T-helper 2 cell treated with Interferon-gamma antibody and Interleukin-4, amounts not matched to agents 5 μg/mL and 100 μg/mL, for 36 hours (primary cell): Measurements from ENCODE around the gene TTC28.

Experiments
- DNase-seq: peaks from one replicate; pipeline ENCODE4 v3.0.0; 2021; ENCODE audit warnings: low spot score
- H3K27ac Mint-ChIP-seq: one replicate; pipeline ENCODE4 v1.8.0; 2021; ENCODE audit warnings: mild to moderate bottlenecking, mixed read lengths
- H3K27me3 Mint-ChIP-seq: one replicate; pipeline ENCODE4 v1.8.0; 2021; ENCODE audit warnings: low read depth, mixed read lengths
- H3K36me3 Mint-ChIP-seq: one replicate; pipeline ENCODE4 v1.8.0; 2021; ENCODE audit warnings: low read depth, mixed read lengths
- H3K4me1 Mint-ChIP-seq: one replicate; pipeline ENCODE4 v1.8.0; 2021; ENCODE audit warnings: low read depth, mixed read lengths
- H3K4me3 Mint-ChIP-seq: one replicate; pipeline ENCODE4 v1.8.0; 2022; ENCODE audit warnings: mild to moderate bottlenecking, moderate library complexity, mixed read lengths
- H3K9me3 Mint-ChIP-seq: one replicate; pipeline ENCODE4 v1.8.0; 2021; ENCODE audit warnings: mixed read lengths

Gene TTC28

GRCh38 chr22:28435140-28435768 is 244.4 kb downstream of the TTC28 start:
- H3K36me3 Mint-ChIP-seq: no peaks in the 10 kb centered on the region
- H3K9me3 Mint-ChIP-seq: no peaks in the 10 kb centered on the region
- DNase-seq: no peak
- H3K4me1 Mint-ChIP-seq: peaks cover 2% of the 10 kb centered on the region
- no peak overlapping the region for H3K4me3 Mint-ChIP-seq
- no peak overlapping the region for H3K27ac Mint-ChIP-seq
- no peaks in the 10 kb centered on the region for H3K27me3 Mint-ChIP-seq

DNA sequence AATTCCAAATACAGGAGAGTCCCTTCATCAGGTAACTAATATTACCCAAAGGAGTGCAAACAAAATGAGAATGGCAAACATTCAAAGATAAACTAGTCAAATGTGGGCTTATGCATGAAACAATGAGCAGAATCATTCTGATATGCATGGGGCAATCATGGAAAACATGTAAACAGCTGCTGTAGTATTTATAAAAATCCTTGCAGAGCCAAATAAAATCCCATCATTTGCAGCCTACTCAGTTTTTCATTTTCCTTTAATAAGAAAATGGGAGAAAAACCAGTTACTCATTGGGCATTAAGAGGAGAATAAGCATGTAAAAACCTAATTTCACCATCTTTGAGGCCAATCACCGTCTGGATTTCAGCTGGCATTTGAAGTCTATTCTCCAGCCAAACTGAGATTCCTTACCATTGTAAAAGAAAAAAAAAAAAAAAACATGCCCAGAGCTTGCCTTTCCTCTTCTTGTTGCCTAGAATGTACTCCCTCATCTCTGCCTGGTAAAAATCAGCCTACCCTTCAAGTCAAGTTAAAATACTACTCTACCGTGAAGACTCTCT is 249.1 kb downstream of the TTC28 start:
- H3K9me3 Mint-ChIP-seq: no peaks in the 10 kb centered on the region
- H3K36me3 Mint-ChIP-seq: no peaks in the 10 kb centered on the region

DNA sequence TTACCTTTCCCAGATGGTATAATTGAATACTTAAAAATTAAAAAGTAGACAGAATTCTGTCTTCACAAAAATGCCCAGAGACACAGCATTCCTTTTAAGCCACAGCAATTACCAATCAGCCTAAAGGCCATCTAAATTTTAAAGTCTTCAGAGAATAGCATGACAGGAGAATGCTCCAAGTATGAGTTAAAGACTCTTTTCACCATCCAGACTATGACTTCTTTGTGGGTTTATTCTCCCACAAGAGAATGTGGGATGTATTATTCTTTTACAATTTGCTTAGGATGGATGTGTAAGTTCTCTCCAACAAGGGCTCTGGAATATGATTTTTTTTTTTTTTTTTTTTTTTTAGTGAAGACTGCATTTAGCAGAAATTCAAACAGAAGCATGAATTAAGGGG is 249.9 kb downstream of the TTC28 start:
- no peak for DNase-seq
- Mint-ChIP-seq H3K27ac (no peak overlapping the region), H3K4me1 (no peaks in the 10 kb centered on the region), H3K27me3 (no peaks in the 10 kb centered on the region), H3K36me3 (no peaks in the 10 kb centered on the region), H3K9me3 (no peaks in the 10 kb centered on the region), H3K4me3 (no peak overlapping the region)

More for the DNA sequence above, 249.1 kb downstream of the TTC28 start:
- Mint-ChIP-seq H3K27me3 (no peaks in the 10 kb centered on the region), H3K4me3 (no peak overlapping the region), H3K27ac (no peak overlapping the region), H3K4me1 (no peaks in the 10 kb centered on the region)
- DNase-seq: no peak

DNA sequence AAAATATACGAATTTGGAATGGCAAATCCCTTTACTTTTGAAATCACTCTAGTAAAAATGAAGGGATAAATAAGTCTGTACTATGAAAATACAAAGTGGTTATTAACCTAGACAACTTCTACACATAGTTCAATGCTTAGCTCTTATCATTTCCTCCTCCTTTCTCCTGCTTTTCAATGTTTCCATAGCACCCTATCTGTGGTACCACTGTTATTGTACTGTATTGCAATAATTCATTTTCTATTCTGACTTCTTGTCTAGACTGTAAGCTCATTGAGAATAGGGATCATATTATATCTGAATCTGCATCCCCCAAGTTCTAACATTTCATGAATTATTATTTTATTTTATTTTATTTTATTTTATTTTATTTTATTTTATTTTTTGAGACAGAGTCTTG is 251.4 kb downstream of the TTC28 start:
- H3K27me3 Mint-ChIP-seq: no peaks in the 10 kb centered on the region
- no peak for DNase-seq
- H3K36me3 Mint-ChIP-seq: no peaks in the 10 kb centered on the region
- H3K4me1 Mint-ChIP-seq: no peaks in the 10 kb centered on the region
- H3K27ac Mint-ChIP-seq: no peak overlapping the region
- H3K4me3 Mint-ChIP-seq: no peak overlapping the region
- no peaks in the 10 kb centered on the region for H3K9me3 Mint-ChIP-seq

DNA sequence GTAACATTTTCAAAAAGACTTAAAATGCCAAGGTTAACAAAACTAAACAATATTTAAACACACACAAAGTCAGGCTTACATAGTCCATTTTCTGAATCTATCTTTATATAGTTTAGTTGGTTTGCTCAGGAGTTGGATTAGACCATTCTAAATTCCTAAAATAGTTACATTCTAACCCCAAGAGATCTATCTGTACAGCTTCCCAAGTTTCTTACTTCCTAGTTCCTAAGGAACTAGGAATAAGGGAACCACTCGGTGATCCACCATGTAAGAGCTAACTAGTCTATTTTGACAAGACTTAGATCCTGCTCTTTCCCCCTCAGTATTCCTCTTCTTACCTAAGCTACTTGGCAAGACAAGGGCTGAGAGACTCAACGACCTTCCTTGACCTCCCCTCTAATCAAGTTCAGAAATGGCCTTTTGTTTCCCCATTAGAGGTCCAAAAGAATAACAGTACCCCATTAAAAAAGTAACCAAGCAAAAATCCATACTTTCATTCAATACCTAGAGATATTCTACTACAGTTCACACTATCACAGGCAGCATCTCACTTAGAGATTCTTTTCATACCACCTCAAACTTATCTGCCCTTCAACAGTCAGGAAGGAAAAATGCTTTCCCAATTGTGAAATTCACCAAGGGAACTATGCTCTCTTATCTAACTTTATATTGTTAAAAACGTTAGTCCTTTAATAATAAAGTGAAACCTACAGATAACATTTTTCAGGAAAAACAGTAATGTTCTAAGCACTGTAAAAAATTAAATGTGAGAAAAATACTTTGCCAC is 253.1 kb downstream of the TTC28 start:
- no peak for DNase-seq
- Mint-ChIP-seq H3K36me3 (no peaks in the 10 kb centered on the region), H3K4me3 (no peak overlapping the region), H3K9me3 (no peaks in the 10 kb centered on the region), H3K27me3 (no peaks in the 10 kb centered on the region), H3K27ac (no peak overlapping the region), H3K4me1 (no peaks in the 10 kb centered on the region)

DNA sequence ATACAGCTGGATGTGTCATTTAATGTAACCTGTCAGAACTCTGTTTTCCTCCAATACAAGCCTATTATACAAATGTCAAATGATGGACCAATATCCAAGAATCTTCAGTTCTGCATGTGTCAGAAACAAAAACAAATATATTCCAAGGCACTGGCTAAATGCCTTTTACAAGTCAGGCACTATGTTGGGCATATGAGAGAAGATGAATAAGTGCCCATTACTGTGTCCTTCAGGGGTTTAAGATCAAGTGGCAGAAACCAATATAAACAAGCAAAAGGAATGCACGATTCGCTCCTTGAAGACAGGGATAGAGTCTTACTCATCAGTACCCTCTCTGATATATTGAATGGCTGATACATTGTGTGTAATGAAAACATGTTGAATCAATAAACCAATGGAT is 254.4 kb downstream of the TTC28 start:
- no peak overlapping the region for H3K27ac Mint-ChIP-seq
- no peaks in the 10 kb centered on the region for H3K9me3 Mint-ChIP-seq
- DNase-seq: no peak
- no peaks in the 10 kb centered on the region for H3K36me3 Mint-ChIP-seq
- no peaks in the 10 kb centered on the region for H3K27me3 Mint-ChIP-seq
- no peak overlapping the region for H3K4me3 Mint-ChIP-seq
- H3K4me1 Mint-ChIP-seq: no peaks in the 10 kb centered on the region

DNA sequence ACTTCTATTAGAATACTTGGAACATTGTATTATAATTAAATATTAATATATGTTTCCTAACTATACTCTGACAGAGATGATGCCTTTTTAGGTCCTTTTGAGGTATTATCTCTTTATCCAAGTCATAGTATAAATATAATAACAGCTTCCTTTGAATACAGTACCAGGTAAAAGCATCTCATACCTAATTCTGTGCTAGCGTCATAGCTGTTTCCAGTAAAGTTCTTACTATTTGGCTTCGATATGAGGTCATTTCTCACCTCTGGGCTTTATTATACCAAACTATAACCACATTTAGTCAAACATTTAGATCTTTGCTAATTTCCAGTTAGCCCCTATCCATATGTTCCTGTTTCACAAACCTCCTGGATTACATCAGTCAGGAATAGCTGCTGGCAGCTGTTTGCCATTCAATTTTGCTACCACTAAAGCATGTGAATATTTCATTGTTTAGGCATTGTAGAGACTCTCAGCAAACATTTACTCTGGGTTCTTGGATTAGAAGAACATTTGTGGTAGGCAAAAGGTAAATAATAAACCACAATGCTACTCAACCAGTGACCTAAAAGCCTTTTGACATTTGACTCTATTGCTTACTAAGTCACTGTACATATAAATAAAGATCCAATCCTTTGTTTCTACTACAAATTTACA is 255.1 kb downstream of the TTC28 start:
- DNase-seq: no peak
- no peak overlapping the region for H3K4me3 Mint-ChIP-seq

DNA sequence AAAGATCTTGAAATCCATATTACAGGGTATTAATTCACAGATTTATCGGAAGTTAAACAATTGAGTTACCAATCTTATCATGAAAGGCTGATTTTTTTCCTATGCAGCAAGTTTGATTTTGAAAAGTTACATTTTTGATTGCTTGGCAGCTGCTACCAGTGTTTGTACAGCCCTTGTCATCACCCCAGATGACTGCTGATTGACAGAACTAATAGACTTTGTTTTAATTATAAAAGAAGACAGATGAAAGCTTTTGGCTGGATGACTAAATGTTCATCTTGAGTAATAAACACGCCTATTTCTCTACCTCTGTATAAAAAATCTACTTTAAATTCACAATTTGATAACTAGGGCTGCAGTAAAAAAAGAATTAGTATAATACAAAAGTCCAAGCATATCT is 259.7 kb downstream of the TTC28 start:
- peaks cover 2% of the 10 kb centered on the region for H3K4me1 Mint-ChIP-seq
- no peak for DNase-seq
- H3K27me3 Mint-ChIP-seq: no peaks in the 10 kb centered on the region
- no peak overlapping the region for H3K27ac Mint-ChIP-seq
- no peaks in the 10 kb centered on the region for H3K9me3 Mint-ChIP-seq
- H3K36me3 Mint-ChIP-seq: no peaks in the 10 kb centered on the region
- no peak overlapping the region for H3K4me3 Mint-ChIP-seq

More for the DNA sequence above, 255.1 kb downstream of the TTC28 start:
- Mint-ChIP-seq H3K9me3 (no peaks in the 10 kb centered on the region), H3K27ac (no peak overlapping the region), H3K36me3 (no peaks in the 10 kb centered on the region), H3K27me3 (no peaks in the 10 kb centered on the region), H3K4me1 (no peaks in the 10 kb centered on the region)

DNA sequence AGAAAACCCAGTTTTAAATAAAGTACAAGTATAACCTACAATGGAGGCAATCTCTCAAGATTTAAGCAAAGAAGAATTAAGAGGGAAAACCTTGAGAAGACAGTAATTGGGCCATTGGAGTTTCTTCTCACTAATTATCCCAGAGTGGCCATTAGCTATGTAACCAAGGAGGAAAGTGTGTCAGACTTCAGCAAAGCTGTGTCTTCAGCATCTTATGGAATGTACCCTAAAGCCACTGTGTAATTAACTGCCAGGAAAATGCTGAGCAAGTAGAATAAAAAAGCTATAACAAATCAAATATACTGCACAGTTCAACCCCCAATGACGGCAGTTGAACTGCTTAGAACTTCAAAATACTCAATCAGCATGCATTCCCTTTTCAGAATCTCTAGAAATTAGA is 261.6 kb downstream of the TTC28 start:
- no peak overlapping the region for H3K27ac Mint-ChIP-seq
- H3K36me3 Mint-ChIP-seq: no peaks in the 10 kb centered on the region
- peaks cover 2% of the 10 kb centered on the region for H3K4me1 Mint-ChIP-seq
- H3K9me3 Mint-ChIP-seq: no peaks in the 10 kb centered on the region
- H3K27me3 Mint-ChIP-seq: no peaks in the 10 kb centered on the region
- no peak overlapping the region for H3K4me3 Mint-ChIP-seq
- DNase-seq: no peak

DNA sequence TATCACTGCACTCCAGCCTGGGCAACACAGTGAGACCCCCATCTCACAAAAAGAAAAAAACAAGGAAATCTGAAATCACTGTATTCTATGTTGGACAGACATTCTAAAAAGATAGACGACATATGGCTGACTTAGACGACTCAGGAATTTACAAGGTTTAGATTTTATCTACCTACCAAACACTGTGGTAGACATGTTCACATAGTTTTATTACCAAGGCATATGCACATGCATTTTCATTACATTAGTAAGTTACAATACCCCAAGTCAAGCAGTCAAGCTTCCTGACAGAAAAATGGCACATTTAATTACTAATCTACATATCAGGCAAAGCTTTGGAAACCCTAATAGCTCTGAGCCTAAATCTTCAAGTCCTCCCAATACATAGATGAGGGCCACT is 262.2 kb downstream of the TTC28 start:
- H3K27me3 Mint-ChIP-seq: no peaks in the 10 kb centered on the region

DNA sequence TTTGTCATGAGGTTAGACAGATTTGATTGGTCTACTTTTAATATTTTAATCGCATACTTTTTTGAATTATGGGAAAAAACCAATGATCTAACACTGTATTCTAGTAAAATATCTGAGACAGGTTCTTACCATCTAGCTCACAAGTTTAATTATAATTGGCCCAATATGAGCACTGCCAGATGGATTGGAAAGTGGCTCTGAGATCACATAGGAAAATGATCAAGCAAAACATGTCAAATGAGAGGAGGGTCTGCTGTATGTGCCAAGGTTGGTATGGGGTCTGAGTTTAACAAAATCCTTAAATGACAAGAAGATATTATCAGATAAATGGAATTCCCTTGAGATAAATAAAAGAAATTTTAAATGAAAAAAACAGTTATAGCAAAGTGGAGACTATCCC is 264.7 kb downstream of the TTC28 start:
- no peak for DNase-seq
- H3K4me1 Mint-ChIP-seq: peaks cover 5% of the 10 kb centered on the region
- no peak overlapping the region for H3K4me3 Mint-ChIP-seq
- no peaks in the 10 kb centered on the region for H3K36me3 Mint-ChIP-seq
- no peaks in the 10 kb centered on the region for H3K9me3 Mint-ChIP-seq
- H3K27me3 Mint-ChIP-seq: no peaks in the 10 kb centered on the region
- H3K27ac Mint-ChIP-seq: no peak overlapping the region

More for the DNA sequence above, 262.2 kb downstream of the TTC28 start:
- DNase-seq: no peak
- no peak overlapping the region for H3K4me3 Mint-ChIP-seq
- H3K36me3 Mint-ChIP-seq: no peaks in the 10 kb centered on the region
- peaks cover 2% of the 10 kb centered on the region for H3K4me1 Mint-ChIP-seq
- no peak overlapping the region for H3K27ac Mint-ChIP-seq
- H3K9me3 Mint-ChIP-seq: no peaks in the 10 kb centered on the region

DNA sequence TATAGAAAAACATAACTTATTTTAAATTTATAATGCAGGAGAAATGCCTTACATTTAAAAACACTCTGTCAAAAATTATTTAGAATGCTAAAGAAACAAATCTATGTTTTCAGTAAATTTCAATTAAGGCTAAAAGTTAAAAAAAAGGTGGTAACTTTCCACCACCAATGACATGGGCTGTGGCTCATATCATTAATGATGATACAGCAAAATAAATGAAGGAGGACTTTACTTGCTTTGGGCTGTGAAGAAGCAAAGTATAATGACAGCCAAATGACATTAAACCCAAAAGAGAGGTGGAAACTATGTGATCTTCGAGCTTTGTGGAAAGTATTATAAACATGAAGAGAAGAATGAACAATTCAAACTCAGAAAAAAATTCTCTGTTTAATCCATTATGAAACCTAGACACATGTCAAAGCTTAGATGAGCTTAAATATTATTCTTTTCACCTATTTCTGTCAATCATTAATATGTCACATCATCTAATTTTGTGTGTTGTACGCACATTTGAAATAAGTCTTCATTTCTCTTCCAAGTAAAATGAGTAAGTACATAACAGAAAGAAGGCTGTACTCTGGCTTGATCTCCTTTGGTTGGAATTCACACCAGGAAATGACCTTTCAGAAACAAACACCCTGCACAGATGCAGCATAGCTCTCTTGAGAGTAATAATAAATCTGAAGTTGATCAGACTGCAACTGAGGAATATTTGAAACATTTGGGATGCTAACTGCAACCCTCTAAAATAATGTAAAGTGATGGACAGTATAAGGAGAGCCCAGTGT is 265.8 kb downstream of the TTC28 start:
- Mint-ChIP-seq H3K4me1 (peaks cover 4% of the 10 kb centered on the region), H3K9me3 (no peaks in the 10 kb centered on the region), H3K27ac (no peak overlapping the region)

GRCh38 chr22:28412109-28412508 is 267.5 kb downstream of the TTC28 start:
- Mint-ChIP-seq H3K4me1 (peaks cover 2% of the 10 kb centered on the region), H3K27ac (no peak overlapping the region), H3K27me3 (no peaks in the 10 kb centered on the region), H3K36me3 (no peaks in the 10 kb centered on the region), H3K4me3 (no peak overlapping the region), H3K9me3 (no peaks in the 10 kb centered on the region)
- no peak for DNase-seq

More for the DNA sequence above, 265.8 kb downstream of the TTC28 start:
- Mint-ChIP-seq H3K4me3 (no peak overlapping the region), H3K27me3 (no peaks in the 10 kb centered on the region), H3K36me3 (no peaks in the 10 kb centered on the region)
- no peak for DNase-seq
